Measurements from ENCODE around the gene NKX2-1. TPM values are rescaled to one million over a fixed set of nuclear protein-coding genes. Genes with fewer than 3 reads are reported as not detected.
"Not testable (repeated sequence)": the region's sequence is repeated elsewhere in the genome, so short reads cannot be mapped to it uniquely, and the experiment has no call there.

NKX2-1 gene
- polyA plus RNA-seq, 1 of the 3 experiments (the other 2 are of a cell fraction), result not detected

DNA sequence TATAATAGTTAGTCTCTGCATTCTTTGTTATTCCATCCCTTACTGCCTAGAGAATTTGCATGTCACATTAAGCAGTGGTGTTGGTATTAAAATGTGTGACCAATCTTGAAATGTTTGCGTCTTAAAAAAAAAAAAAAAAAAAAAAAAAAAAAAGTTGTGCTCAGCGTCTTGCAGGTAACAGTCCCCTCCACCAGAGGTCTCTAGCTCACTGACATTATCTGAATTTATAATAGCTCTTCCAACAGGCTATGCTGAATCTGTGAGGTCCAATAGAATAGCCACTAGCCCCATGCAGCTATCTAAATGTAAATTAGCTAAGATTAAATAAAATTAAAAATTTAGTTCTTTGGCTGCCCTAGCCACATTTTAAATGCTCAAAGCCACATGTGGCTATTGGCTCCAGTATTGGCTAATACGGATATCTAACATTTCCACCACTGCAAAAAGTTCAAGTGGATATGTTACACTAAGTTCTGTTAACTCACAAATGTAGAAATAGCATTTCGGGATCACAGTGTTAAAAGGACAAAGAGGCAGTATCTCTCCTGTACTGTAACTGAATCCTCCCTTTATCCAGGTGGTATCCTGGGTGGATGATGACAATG is 33.7 kb upstream of the NKX2-1 start:
- H3K4me2 ChIP-seq, result no peak overlapping the region
- H4K20me1 ChIP-seq (ENCODE audit: insufficient read depth), result no peaks in the 10 kb centered on the region
- H3F3A ChIP-seq (replicated peaks; ENCODE audit: insufficient read depth), result no peaks in the 10 kb centered on the region
- H3K9me3 ChIP-seq, result no peaks in the 10 kb centered on the region
- no peak overlapping the region for H3K27ac ChIP-seq (ENCODE audit: low read depth in 2 of 2, low read length in 1 of 2)
- ChIA-PET CTCF (interaction anchor here (0.6 to 5.2 kb wide), 24 partner anchors 11 to 388 kb away, joined by 3 to 29 read pairs (median 4); no protein-coding TSS in a partner anchor), POLR2A (interaction anchor here (0.7 kb wide), 1 partner anchor 16 kb away, joined by 3 read pairs; no protein-coding TSS in a partner anchor)
- TF ChIP-seq SMC3 (IDR thresholded peaks at IDR 0.05; ENCODE audit: low read depth, low read length), result peak; percentile 57
- TF ChIP-seq CHD2 (IDR thresholded peaks at IDR 0.05; ENCODE audit: low read length, partially characterized antibody), result no peak
- TF ChIP-seq RAD21 (IDR thresholded peaks at IDR 0.05; ENCODE audit: low read length), result peak; percentile 63
- TF ChIP-seq YY1 (IDR thresholded peaks at IDR 0.05; ENCODE audit: low read depth), result no peak
- TF ChIP-seq TEAD4 (IDR thresholded peaks at IDR 0.05; ENCODE audit: borderline replicate concordance, insufficient read depth), result no peak
- no peak for TF ChIP-seq SIN3A (IDR thresholded peaks at IDR 0.05; ENCODE audit: borderline replicate concordance, low read depth, low read length)
- TF ChIP-seq GABPA (IDR thresholded peaks at IDR 0.05; ENCODE audit: low read depth), result no peak
- TF ChIP-seq, protein P1, sequence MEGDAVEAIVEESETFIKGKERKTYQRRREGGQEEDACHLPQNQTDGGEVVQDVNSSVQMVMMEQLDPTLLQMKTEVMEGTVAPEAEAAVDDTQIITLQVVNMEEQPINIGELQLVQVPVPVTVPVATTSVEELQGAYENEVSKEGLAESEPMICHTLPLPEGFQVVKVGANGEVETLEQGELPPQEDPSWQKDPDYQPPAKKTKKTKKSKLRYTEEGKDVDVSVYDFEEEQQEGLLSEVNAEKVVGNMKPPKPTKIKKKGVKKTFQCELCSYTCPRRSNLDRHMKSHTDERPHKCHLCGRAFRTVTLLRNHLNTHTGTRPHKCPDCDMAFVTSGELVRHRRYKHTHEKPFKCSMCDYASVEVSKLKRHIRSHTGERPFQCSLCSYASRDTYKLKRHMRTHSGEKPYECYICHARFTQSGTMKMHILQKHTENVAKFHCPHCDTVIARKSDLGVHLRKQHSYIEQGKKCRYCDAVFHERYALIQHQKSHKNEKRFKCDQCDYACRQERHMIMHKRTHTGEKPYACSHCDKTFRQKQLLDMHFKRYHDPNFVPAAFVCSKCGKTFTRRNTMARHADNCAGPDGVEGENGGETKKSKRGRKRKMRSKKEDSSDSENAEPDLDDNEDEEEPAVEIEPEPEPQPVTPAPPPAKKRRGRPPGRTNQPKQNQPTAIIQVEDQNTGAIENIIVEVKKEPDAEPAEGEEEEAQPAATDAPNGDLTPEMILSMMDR (IDR thresholded peaks at IDR 0.05), result peak; percentile 69
- TF ChIP-seq MXI1 (IDR thresholded peaks at IDR 0.05; ENCODE audit: low read depth, low read length), result no peak
- H3K9ac ChIP-seq, result no peak overlapping the region
- H3K4me1 ChIP-seq (ENCODE audit: control insufficient read depth in 1 of 2, insufficient read depth in 2 of 2, low read depth in 1 of 2, low read length in 1 of 2), result no peaks in the 10 kb centered on the region
- H3K36me3 ChIP-seq (replicated peaks in 1 of 2; ENCODE audit: control insufficient read depth in 1 of 2, insufficient read depth in 2 of 2, low read length in 1 of 2), result no peaks in the 10 kb centered on the region
- no peak overlapping the region for H3K4me3 ChIP-seq (ENCODE audit: low read depth in 2 of 2, low read length in 1 of 2)
- no peaks in the 10 kb centered on the region for H3K79me2 ChIP-seq (ENCODE audit: insufficient read depth)
- H3K27me3 ChIP-seq (ENCODE audit: insufficient read depth), result no peaks in the 10 kb centered on the region; the same call in 1 of the 2 replicates
- H2AFZ ChIP-seq (ENCODE audit: low read depth), result no peak overlapping the region
- H3K9me2 ChIP-seq, result no peaks in the 10 kb centered on the region
- WGBS (ENCODE audit: low lambda C conversion rate), result 8% methylated on average over 4 of the region's 4 CpGs
- DNase-seq, result peak; percentile 45

DNA sequence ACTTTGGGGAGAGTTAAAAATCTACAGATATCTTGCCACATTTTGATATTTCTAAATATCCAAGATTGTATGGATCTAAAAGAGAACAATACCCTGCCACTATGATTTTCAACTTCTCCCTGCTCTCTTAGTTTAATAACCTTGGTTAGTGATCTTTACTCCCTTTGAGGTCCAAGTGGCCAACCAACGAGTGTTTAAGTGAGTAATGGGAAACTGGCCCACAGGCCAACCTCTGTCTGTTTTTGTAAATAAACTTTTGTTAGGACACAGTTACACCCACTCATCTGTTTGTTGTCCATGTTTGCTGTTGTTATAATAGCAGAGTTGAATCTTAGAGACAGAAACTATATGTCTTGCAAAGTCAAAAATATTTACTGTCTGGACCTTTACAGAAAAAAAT is 30.9 kb upstream of the NKX2-1 start:
- no peak overlapping the region for H3K4me2 ChIP-seq
- no peaks in the 10 kb centered on the region for H3K9me3 ChIP-seq
- H3K36me3 ChIP-seq (replicated peaks in 1 of 2; ENCODE audit: control insufficient read depth in 1 of 2, insufficient read depth in 2 of 2, low read length in 1 of 2), result no peaks in the 10 kb centered on the region
- H4K20me1 ChIP-seq (ENCODE audit: insufficient read depth), result no peaks in the 10 kb centered on the region
- no peak overlapping the region for H3K9ac ChIP-seq
- H3K27me3 ChIP-seq (ENCODE audit: insufficient read depth), result no peaks in the 10 kb centered on the region; the same call in 1 of the 2 replicates
- no peaks in the 10 kb centered on the region for H3F3A ChIP-seq (replicated peaks; ENCODE audit: insufficient read depth)
- DNase-seq, result no peak
- ChIA-PET CTCF (interaction anchor here (5.2 kb wide), 1 partner anchor 54 kb away, joined by 29 read pairs; no protein-coding TSS in a partner anchor), POLR2A (no interaction called here)
- no peaks in the 10 kb centered on the region for H3K79me2 ChIP-seq (ENCODE audit: insufficient read depth)
- H3K4me1 ChIP-seq (ENCODE audit: control insufficient read depth in 1 of 2, insufficient read depth in 2 of 2, low read depth in 1 of 2, low read length in 1 of 2), result no peaks in the 10 kb centered on the region
- H2AFZ ChIP-seq (ENCODE audit: low read depth), result no peak overlapping the region
- no peak overlapping the region for H3K4me3 ChIP-seq (ENCODE audit: low read depth in 2 of 2, low read length in 1 of 2)
- WGBS (ENCODE audit: low lambda C conversion rate), result 4% methylated on average over 1 of the region's 1 CpG
- TF ChIP-seq YY1 (IDR thresholded peaks at IDR 0.05; ENCODE audit: low read depth) (no peak), TCF12 (IDR thresholded peaks at IDR 0.05) (no peak), RFX5 (IDR thresholded peaks at IDR 0.05; ENCODE audit: low read length) (no peak), EZH2phosphoT487 (IDR thresholded peaks at IDR 0.05; ENCODE audit: borderline replicate concordance, low read depth) (no peak), SMC3 (IDR thresholded peaks at IDR 0.05; ENCODE audit: low read depth, low read length) (no peak), RAD21 (IDR thresholded peaks at IDR 0.05; ENCODE audit: low read length) (no peak), NFIC (IDR thresholded peaks at IDR 0.05; ENCODE audit: borderline replicate concordance) (no peak), TAF1 (IDR thresholded peaks at IDR 0.05; ENCODE audit: borderline replicate concordance, low read depth, low read length) (no peak)
- H3K27ac ChIP-seq (ENCODE audit: low read depth in 2 of 2, low read length in 1 of 2), result no peak overlapping the region
- H3K9me2 ChIP-seq, result no peaks in the 10 kb centered on the region

DNA sequence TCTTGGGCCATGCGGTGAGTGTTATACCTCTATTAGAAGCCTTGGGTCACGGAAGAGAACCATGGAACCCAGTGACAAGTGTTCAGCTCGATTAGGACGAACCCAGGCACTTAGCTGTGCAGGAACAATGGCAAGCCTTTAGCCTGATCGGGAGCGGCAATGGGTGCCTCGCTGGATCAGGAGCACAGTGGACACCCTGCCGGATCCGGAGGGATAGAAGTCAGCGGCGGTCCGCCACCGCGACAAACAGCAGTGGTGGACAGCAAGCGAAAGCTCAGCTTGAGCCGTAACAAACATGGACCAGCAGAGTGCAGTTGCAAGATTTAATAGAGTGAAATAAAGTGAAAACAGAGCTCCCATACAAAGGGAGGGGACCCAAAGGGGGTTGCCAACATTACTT is 24.2 kb upstream of the NKX2-1 start:
- POLR2A ChIA-PET; DNase-seq; H3K9ac ChIP-seq; H3K9me3 ChIP-seq; H4K20me1 ChIP-seq (ENCODE audit: insufficient read depth); H3K4me3 ChIP-seq (ENCODE audit: low read depth in 2 of 2, low read length in 1 of 2); H3K79me2 ChIP-seq (ENCODE audit: insufficient read depth); H3F3A ChIP-seq (replicated peaks; ENCODE audit: insufficient read depth); H3K4me1 ChIP-seq (ENCODE audit: control insufficient read depth in 1 of 2, insufficient read depth in 2 of 2, low read depth in 1 of 2, low read length in 1 of 2); H2AFZ ChIP-seq (ENCODE audit: low read depth); H3K4me2 ChIP-seq; H3K9me2 ChIP-seq; H3K27ac ChIP-seq (ENCODE audit: low read depth in 2 of 2, low read length in 1 of 2); H3K36me3 ChIP-seq (replicated peaks in 1 of 2; ENCODE audit: control insufficient read depth in 1 of 2, insufficient read depth in 2 of 2, low read length in 1 of 2): not testable (repeated sequence)
- H3K27me3 ChIP-seq (ENCODE audit: insufficient read depth), result peaks cover 25% of the 10 kb centered on the region; the same call in 1 of the 2 replicates
- CTCF ChIA-PET, result interaction anchor here (1.0 to 2.5 kb wide), 2 partner anchors 9 to 20 kb away, joined by 4 to 12 read pairs; no protein-coding TSS in a partner anchor
- WGBS (ENCODE audit: low lambda C conversion rate), result 31% methylated on average over 16 of the region's 16 CpGs

Measured in SK-N-SH (cell line).